HepG2 (cell line): ENCODE data around the gene SEPTIN12. TPM values are rescaled to one million over a fixed set of nuclear protein-coding genes. Genes with fewer than 3 reads are reported as not detected.

Experiments used
- ATAC-seq: fragments of 200-7000 bp; cut with Tn5 transposase; 3 replicates; pipeline ENCODE4 v1.9.1; 2020; ENCODE audit warnings: mild to moderate bottlenecking, moderate library complexity
- BruUV-seq: library from RNA; stranded (reverse); fragments of 400-500 nt; replicated peaks from 2 replicates; lab custom pipeline; 2021; lab: Mats Ljungman, UMichigan
- CTCF ChIA-PET: fragments of 300-600 bp; formaldehyde crosslinking; extraction: SDS; loops from one replicate; lab custom pipeline; 2021; ENCODE audit warnings: low total read pairs, inconsistent platforms, low intra/inter-chr PET ratio; lab: Yijun Ruan, JAX
- POLR2A ChIA-PET: fragments of 350-600 bp; sonication (Branson Sonifier 250); formaldehyde crosslinking; loops from one replicate; lab custom pipeline; 2020; ENCODE audit warnings: antibody characterized with exemption, inconsistent platforms; lab: Yijun Ruan, JAX
- DNase-seq: peaks from one replicate; pipeline ENCODE4 v3.0.0-alpha.2; 2015; ENCODE audit warnings: low spot score
- FAIRE-seq: peaks from 3 replicates; lab custom pipeline; 2011; peaks lifted over from hg19 to GRCh38; lab: Jason Lieb, UNC
- H2AFZ ChIP-seq: one replicate; pipeline ENCODE4 v1.6.1; 2011; ENCODE audit warnings: low read length, inconsistent platforms
- H3K27ac ChIP-seq: fragments of 300-600 bp; 3 replicates; pipeline ENCODE4 v1.8.0; 2011; ENCODE audit warnings: mixed run types, mild to moderate bottlenecking, mixed read lengths, low read length, inconsistent platforms; ENCODE audit not compliant: insufficient read depth; ENCODE audit errors: extremely low read length
- H3K27me3 ChIP-seq, 2 experiments: fragments of 200-600 bp in 1 of 2; 2 replicates in 1 of 2; 3 replicates in 1 of 2; pipeline versions ENCODE4 v1.6.0 to v1.8.0; 2011; ENCODE audit warnings: low read length in 2 of 2, mild to moderate bottlenecking in 2 of 2, moderate library complexity in 2 of 2, inconsistent platforms in 1 of 2; ENCODE audit not compliant: insufficient read depth in 2 of 2, control insufficient read depth in 1 of 2
- H3K36me3 ChIP-seq, 2 experiments: fragments of 200-600 bp in 1 of 2; replicated peaks in 1 of 2; 2 replicates in 1 of 2; 3 replicates in 1 of 2; pipeline versions ENCODE4 v1.5.1 to v1.8.0; 2011; ENCODE audit warnings: low read length in 2 of 2, inconsistent platforms in 1 of 2; ENCODE audit not compliant: insufficient read depth in 2 of 2, control insufficient read depth in 1 of 2
- H3K4me1 ChIP-seq: 2 replicates; pipeline ENCODE4 v1.5.1; 2012; ENCODE audit warnings: low read length, inconsistent platforms; ENCODE audit not compliant: insufficient read depth
- H3K4me2 ChIP-seq: 2 replicates; pipeline ENCODE4 v1.6.0; 2011; ENCODE audit warnings: low read depth, low read length, inconsistent platforms
- H3K4me3 ChIP-seq, 3 experiments: fragments of 200-600 bp in 1 of 3; sonication (generic), shearing (Covaris generic) in 1 of 3; replicated peaks in 1 of 3; 2 replicates each; pipeline ENCODE4 v1.5.1; 2011 to 2016; ENCODE audit warnings: low read length in 3 of 3, inconsistent platforms in 2 of 3, low read depth in 2 of 3, mild to moderate bottlenecking in 2 of 3, control low read depth in 1 of 3, mixed read lengths in 1 of 3; ENCODE audit not compliant: insufficient read depth in 1 of 3
- H3K79me2 ChIP-seq: one replicate; pipeline ENCODE4 v1.6.1; 2011; ENCODE audit warnings: low read length, inconsistent platforms; ENCODE audit not compliant: insufficient read depth
- H3K9ac ChIP-seq: 2 replicates; pipeline ENCODE4 v1.6.0; 2011; ENCODE audit warnings: mild to moderate bottlenecking, low read depth, low read length, inconsistent platforms; ENCODE audit not compliant: insufficient read depth
- H3K9me3 ChIP-seq: 2 replicates; pipeline ENCODE4 v1.5.1; 2012; ENCODE audit warnings: mild to moderate bottlenecking, low read length
- H4K20me1 ChIP-seq: 2 replicates; pipeline ENCODE4 v1.6.0; 2011; ENCODE audit warnings: inconsistent platforms, mild to moderate bottlenecking, low read length, moderate library complexity; ENCODE audit not compliant: insufficient read depth
- BRCA1 ChIP-seq: sonication (generic); formaldehyde crosslinking; IDR thresholded peaks from 2 replicates; pipeline ENCODE4 v1.4.0; 2020; ENCODE audit warnings: missing genetic modification reagents
- DMAP1 ChIP-seq: IDR thresholded peaks from 2 replicates; pipeline ENCODE4 v1.6.1; 2016
- GABPB1 ChIP-seq: IDR thresholded peaks from 2 replicates; pipeline ENCODE4 v1.6.1; 2016; ENCODE audit warnings: mild to moderate bottlenecking, missing genetic modification reagents, moderate library complexity, missing compliant biosample characterization
- IRX3 ChIP-seq: sonication (generic); formaldehyde crosslinking; IDR thresholded peaks from 2 replicates; pipeline ENCODE4 v1.8.1; 2023; ENCODE audit warnings: mild to moderate bottlenecking, low read depth, missing genetic modification reagents, borderline replicate concordance
- KDM5B ChIP-seq: sonication (generic); formaldehyde crosslinking; IDR thresholded peaks from 2 replicates; pipeline ENCODE4 v1.4.0; 2020; ENCODE audit warnings: missing genetic modification reagents, mild to moderate bottlenecking, borderline replicate concordance
- YEATS4 ChIP-seq: sonication (generic); formaldehyde crosslinking; IDR thresholded peaks from 2 replicates; pipeline ENCODE4 v1.4.0; 2020; ENCODE audit warnings: missing genetic modification reagents, borderline replicate concordance
- ZFP36L1 ChIP-seq: sonication (generic); formaldehyde crosslinking; IDR thresholded peaks from 2 replicates; pipeline ENCODE4 v1.8.0; 2022; ENCODE audit warnings: mild to moderate bottlenecking, missing genetic modification reagents, moderate library complexity
- ZFP36L2 ChIP-seq: sonication (generic); formaldehyde crosslinking; IDR thresholded peaks from 2 replicates; pipeline ENCODE4 v1.4.0; 2020; ENCODE audit warnings: missing genetic modification reagents
- ZHX2 ChIP-seq, 2 experiments: sonication (generic) in 1 of 2; formaldehyde crosslinking in 1 of 2; IDR thresholded peaks; 2 replicates each; pipeline versions ENCODE4 v1.6.1 to v1.9.0; 2014 to 2022; ENCODE audit warnings: antibody characterized with exemption in 1 of 2, borderline replicate concordance in 1 of 2, inconsistent platforms in 1 of 2, low read depth in 1 of 2, missing genetic modification reagents in 1 of 2
- ZNF253 ChIP-seq: sonication (generic); formaldehyde crosslinking; IDR thresholded peaks from 2 replicates; pipeline ENCODE4 v1.8.0; 2022; ENCODE audit warnings: mild to moderate bottlenecking, missing genetic modification reagents, borderline replicate concordance
- ZNF317 ChIP-seq: sonication (generic); formaldehyde crosslinking; IDR thresholded peaks from 2 replicates; pipeline ENCODE4 v1.5.0; 2020; ENCODE audit warnings: mild to moderate bottlenecking, missing genetic modification reagents
- ZNF589 ChIP-seq: sonication (generic); formaldehyde crosslinking; conservative IDR thresholded peaks from 2 replicates; pipeline ENCODE4 v1.8.0; 2022; ENCODE audit warnings: mild to moderate bottlenecking, moderate library complexity, missing genetic modification reagents
- ZNF710 ChIP-seq: sonication (generic); formaldehyde crosslinking; IDR thresholded peaks from 2 replicates; pipeline ENCODE4 v1.5.0; 2020; ENCODE audit warnings: mild to moderate bottlenecking, missing genetic modification reagents, borderline replicate concordance
- ZSCAN20 ChIP-seq: sonication (generic); formaldehyde crosslinking; IDR thresholded peaks from 2 replicates; pipeline ENCODE4 v1.4.0; 2020; ENCODE audit warnings: missing genetic modification reagents, mild to moderate bottlenecking, borderline replicate concordance
- WGBS: methylation state at CpG from one replicate; pipeline ENCODE4 v1.1.6; 2017; ENCODE audit warnings: low lambda C conversion rate; 5-methylcytosine and 5-hydroxymethylcytosine counted together
- in situ Hi-C: cut with HindIII; loops from 2 replicates; pipeline ENCODE4 v1.10.0; 2017; ENCODE audit warnings: low pct_unique_long_range_greater_than_20kb; ENCODE audit not compliant: extremely low pct_ligation_motif_present
- intact Hi-C: fragments of 100-400 bp; cut with micrococcal nuclease; formaldehyde crosslinking; loops from one replicate; pipeline ENCODE4 v1.10.0; 2022; ENCODE audit not compliant: unreplicated experiment
- polyA plus RNA-seq, 8 experiments: library from polyadenylated mRNA; depleted of rRNA in 3 of 8; stranded (reverse) in 7 of 8; unstranded in 1 of 8; fragments of >200 nt; fragmentation: Illumina TruSeq in 4 of 8; extraction: Trizol in 4 of 8; gene quantifications; 2 replicates each; pipeline versions ENCODE4 v1.2.1 to v1.2.3, GENCODE V29; 2011 to 2016; ENCODE audit warnings: low read depth in 4 of 8, missing spikeins in 1 of 8, mixed read lengths in 1 of 8; ENCODE audit not compliant: insufficient read depth in 1 of 8
- total RNA-seq, 5 experiments: library from RNA; depleted of rRNA; stranded (reverse); fragments of >200 nt; fragmentation: Illumina TruSeq; extraction: Trizol; gene quantifications; 2 replicates each; pipeline ENCODE4 v1.2.3, GENCODE V29; 2016; ENCODE audit warnings: low read depth in 1 of 5

SEPTIN12 gene
- total and polyA plus RNA-seq, 2 of the 13 experiments (the other 11 are each of a cell fraction or from before 2014, with no cell fraction given) = 0.22 TPM; not detected in 1

GRCh38 chr16:4802659-4803287, 14.6 kb upstream of the SEPTIN12 start:
- H3K27me3 ChIP-seq = no peaks in the 10 kb centered on the region
- H3K79me2 ChIP-seq = no peaks in the 10 kb centered on the region
- H3K27ac ChIP-seq = peak overlapping the region; percentile 83
- no peak overlapping the region for H2AFZ ChIP-seq
- H3K4me3 ChIP-seq = peak overlapping the region; percentile 88 to 90 (median 90)
- peak overlapping the region; percentile 65; the same call in 1 of the 2 replicates for H3K9ac ChIP-seq
- intact Hi-C loops = loop anchor here (2.0 to 5.0 kb wide), 2 partner anchors 36 to 70 kb away; partner anchors contain the start of genes ANKS3, DNAAF8 and ZNF500
- CTCF ChIA-PET = no interaction called here
- FAIRE-seq = peak; percentile 70
- in situ Hi-C loops = no loop called here
- POLR2A ChIA-PET = interaction anchor here (0.5 to 3.7 kb wide), 11 partner anchors 8 to 234 kb away, joined by 3 to 17 read pairs (median 5); partner anchors contain the start of genes ANKS3, DNAAF8, SEC14L5 and SEPTIN12
- 2% methylated on average over 8 of the region's 59 CpGs for WGBS
- peak overlapping the region; percentile 93 for H3K4me2 ChIP-seq
- no TSS peak for BruUV-seq
- peaks cover 24% of the 10 kb centered on the region for H3K4me1 ChIP-seq
- H3K9me3 ChIP-seq = no peaks in the 10 kb centered on the region
- peaks cover 0 to 29% of the 10 kb centered on the region in 2 experiments; a peak in 3 of 5 replicates for H3K36me3 ChIP-seq
- peak; percentile 92 for ATAC-seq
- H4K20me1 ChIP-seq = no peaks in the 10 kb centered on the region
- DNase-seq = peak; percentile 87
- TF ChIP-seq ZNF317 = no peak
- TF ChIP-seq BRCA1 (CRISPR knock-in tag) = no peak
- peak; percentile 54; the same call in 1 of the 2 replicates for TF ChIP-seq YEATS4 (CRISPR knock-in tag)
- TF ChIP-seq IRX3 = no peak
- no peak for TF ChIP-seq KDM5B (CRISPR knock-in tag)
- no peak for TF ChIP-seq ZNF253
- TF ChIP-seq ZHX2 (IDR thresholded peaks at IDR 0.05; ENCODE audit: low read depth) = no peak
- no peak for TF ChIP-seq ZHX2 (CRISPR knock-in tag; IDR thresholded peaks at IDR 0.05; ENCODE audit: borderline replicate concordance)
- no peak for TF ChIP-seq ZSCAN20 (CRISPR knock-in tag)
- no peak for TF ChIP-seq DMAP1
- no peak for TF ChIP-seq ZNF589 (CRISPR knock-in tag)
- 0 out of 2 replicates have a peak, but pooled peaks have one; percentile 28 for TF ChIP-seq ZFP36L1 (CRISPR knock-in tag)
- no peak for TF ChIP-seq ZFP36L2 (CRISPR knock-in tag)
- TF ChIP-seq ZNF710 (CRISPR knock-in tag) = no peak
- peak; percentile 57; the same call in 1 of the 2 replicates for TF ChIP-seq GABPB1 (CRISPR knock-in tag)
